Embryonic facial prominence (tissue), 1 donor: ENCODE measurements around the gene INHA.
A peak's percentile ranks its signal among the peaks of the same experiment; 100 is the strongest.

Experiments used
- DNase-seq: peaks from one replicate; pipeline ENCODE4 v3.0.0-alpha.2; 2016; ENCODE audit errors: extremely low spot score

Gene INHA

GRCh38 chr2:219540784-219541504 lies 31.2 kb upstream of the INHA start:
- no peak for DNase-seq

- peak; percentile 62 for DNase-seq
Measured at GRCh38 chr2:219541611-219542180, 30.4 kb upstream of the INHA start.

DNA sequence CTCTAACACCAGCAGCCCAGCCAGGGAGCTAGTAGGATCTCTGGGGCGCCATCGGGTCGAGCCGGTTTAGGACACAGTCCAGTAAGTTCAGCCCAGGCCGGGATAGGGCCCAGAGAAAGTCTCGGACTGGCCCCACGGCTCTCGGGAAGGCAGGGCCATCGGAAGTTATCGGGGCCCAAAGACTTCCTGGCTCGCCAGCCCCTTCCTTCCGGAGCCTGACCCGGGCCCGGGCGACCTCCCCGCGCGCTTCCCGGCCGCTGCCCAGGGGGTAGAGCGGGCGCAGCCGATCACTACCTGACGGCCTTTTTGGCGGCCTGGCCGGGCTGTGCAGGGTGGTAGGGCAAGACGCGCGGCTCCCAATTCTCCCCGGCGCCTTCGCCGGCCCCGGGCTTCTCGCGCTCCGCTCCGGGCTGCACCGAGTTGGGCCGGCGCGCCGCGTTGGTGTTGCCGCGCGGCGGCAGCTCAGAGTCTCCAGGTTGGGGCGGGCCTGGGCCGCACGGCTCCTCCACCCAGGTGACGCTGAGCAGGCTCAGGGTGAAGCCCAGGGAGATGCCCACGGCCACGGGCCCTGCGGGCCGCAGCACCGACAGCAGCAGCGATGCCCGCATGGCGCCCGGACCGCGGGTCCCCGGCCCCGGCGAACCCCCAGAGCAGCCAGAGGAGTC lies 29.0 kb upstream of the INHA start:
- no peak for DNase-seq

GRCh38 chr2:219543596-219544358 lies 28.3 kb upstream of the INHA start, which contains the start of the genes CHPF and TMEM198:
Gene CHPF (minus strand): TSS chr2:219543809. CDS start chr2:219543538, 271 bp downstream.
Gene TMEM198 (plus strand): TSS chr2:219544028. CDS start chr2:219544728, 700 bp downstream.
- peak; percentile 95 for DNase-seq

- no peak for DNase-seq
Measured at GRCh38 chr2:219544567-219544966, 27.5 kb upstream of the INHA start.

- DNase-seq: no peak
Measured at GRCh38 chr2:219545295-219545942, 26.7 kb upstream of the INHA start.

- no peak for DNase-seq
Measured at GRCh38 chr2:219545943-219546352, 26.2 kb upstream of the INHA start.

- no peak for DNase-seq
Measured at GRCh38 chr2:219547621-219548020, 24.5 kb upstream of the INHA start.

GRCh38 chr2:219548990-219549389 lies 23.1 kb upstream of the INHA start:
- no peak for DNase-seq

DNA sequence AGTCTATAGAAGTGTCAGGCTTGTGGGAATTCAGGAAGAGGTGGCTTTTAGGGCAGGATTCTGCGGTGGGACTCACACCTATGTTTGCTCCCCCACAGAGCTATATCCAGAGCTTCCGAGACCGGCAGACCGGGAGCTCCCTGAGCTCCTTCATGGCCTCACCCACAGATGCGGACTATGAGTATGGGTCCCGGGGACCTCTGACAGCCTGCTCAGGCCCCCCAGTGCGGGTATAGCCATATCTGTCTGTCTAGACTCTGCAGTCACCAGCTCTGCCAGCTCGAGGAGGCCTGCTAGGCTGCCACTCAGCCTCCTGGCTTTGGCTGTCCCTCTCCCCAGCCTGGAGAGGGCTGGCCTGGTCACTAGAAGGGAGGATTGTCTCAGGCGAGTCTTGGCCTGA lies 22.5 kb upstream of the INHA start:
- no peak for DNase-seq

- DNase-seq: no peak
Measured at GRCh38 chr2:219551441-219552381, 20.4 kb upstream of the INHA start.

DNA sequence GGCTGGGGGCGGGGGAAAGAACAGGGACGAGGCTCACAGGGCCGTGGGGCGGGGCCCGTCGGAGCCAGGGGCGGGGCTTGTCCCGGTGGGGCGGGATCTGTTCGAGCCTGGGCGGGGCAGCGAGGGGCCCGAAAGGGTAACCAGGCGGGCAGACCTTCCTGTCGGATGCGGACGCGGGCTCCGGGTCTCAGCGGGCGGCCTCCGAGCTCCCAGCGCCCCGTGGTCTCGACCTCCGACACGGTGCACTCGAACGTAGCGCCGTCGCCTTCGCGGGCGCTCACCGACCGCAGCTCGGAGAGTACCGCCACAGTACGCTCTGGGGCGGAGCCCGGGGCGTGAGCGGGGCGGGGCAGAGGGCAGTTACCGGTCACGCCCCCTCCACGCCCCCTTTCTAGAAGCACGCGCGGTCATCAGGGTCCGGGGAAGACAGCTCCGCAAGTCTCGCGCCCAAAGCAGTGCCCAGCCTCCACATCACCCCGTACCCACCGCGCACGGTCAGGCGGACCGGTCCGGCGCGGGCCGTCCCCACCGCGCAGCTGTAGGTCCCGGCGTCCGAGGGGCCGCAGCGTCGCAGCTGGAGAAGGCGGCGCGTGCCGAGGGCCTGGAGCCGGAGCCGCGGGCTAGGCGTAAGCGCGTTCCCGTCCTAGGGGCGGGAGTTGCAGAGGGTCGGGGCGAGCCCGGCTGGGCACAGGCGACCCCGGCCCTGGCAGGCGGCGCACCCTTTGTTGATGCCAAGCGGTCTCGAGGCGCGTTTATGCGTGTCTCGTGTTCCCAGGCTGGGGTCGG lies 19.5 kb upstream of the INHA start:
- peak; percentile 42 for DNase-seq

DNA sequence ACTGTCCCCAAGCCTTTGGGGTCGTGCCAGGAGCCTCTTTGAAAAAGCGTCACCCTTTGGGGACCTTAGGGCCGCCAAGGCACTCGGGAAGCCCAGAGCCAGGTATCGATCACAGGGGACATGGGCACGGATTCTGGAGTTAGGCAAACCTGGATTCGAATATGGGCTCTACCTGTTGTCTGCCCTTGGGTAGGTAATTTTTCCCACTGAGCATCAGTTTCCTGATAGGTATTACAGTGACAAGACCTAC lies 19.0 kb upstream of the INHA start:
- DNase-seq: no peak

- DNase-seq: no peak
Measured at GRCh38 chr2:219553463-219553963, 18.6 kb upstream of the INHA start.

GRCh38 chr2:219554350-219554749 lies 17.8 kb upstream of the INHA start:
- no peak for DNase-seq

DNA sequence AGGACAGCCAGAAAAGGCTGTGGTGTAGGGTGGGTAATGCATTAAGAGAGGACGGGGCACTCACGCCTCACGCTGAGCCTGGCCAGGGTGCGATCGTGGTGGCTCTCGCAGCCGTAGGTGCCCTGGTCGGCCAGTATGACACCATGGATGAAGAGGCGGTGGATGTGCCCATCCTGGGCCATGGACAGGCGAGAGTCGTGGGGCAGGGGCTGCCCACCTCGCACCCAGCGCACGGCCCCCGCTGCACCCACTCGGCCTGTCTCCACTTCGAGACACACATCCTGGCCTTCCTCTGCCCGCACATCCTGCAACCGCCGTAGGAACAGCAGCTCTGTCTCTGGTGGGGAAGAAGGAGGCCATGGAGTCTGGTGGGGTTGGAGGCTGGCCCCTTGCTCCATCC lies 16.2 kb upstream of the INHA start:
- DNase-seq: no peak

DNA sequence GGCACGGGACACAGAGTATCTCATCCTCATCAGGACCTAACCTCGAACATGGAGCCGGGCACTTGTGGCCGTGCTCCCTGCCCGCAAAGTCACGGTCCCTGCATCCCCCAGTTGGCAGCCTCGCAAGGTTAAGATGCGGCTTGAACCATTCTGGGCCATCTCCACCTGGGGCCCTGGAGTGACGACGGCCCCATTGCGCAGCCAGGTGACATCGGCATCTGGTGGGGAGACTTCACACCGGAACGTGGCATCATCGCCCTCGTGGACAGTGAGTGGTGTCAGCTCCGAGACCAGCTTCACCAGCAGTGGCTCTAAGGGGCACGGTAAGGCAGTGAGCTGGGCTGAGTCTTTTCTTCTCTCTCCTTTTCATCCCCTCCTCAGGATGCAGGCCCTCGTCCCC lies 15.7 kb upstream of the INHA start:
- no peak for DNase-seq

DNA sequence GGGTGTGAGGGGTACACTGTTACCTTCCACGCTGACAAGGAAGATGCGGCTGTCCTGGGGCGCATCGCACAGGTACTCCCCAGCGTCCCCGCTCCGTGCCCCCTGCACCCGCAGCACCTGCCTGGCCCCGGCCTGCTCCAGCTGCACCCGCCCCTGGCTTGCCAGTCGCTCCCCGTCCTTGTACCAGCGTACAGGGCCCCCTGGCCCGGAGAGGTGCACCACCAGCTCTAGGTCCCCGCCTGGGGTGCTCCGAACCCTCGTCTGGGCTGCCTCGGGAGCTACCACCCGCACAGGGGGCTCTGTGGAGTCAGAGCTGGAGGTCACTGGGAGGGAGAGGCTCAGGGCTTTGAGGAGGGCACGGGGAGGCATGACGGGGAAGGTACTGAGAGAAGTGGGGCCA lies 14.8 kb upstream of the INHA start:
- no peak for DNase-seq

- no peak for DNase-seq
Measured at GRCh38 chr2:219557791-219558785, 14.0 kb upstream of the INHA start.
